ENCODE data around the gene PCDHGB3. TPM values are rescaled to one million over a fixed set of nuclear protein-coding genes. Genes with fewer than 3 reads are reported as not detected.
"Not testable (repeated sequence)": the region's sequence is repeated elsewhere in the genome, so short reads cannot be mapped to it uniquely, and the experiment has no call there.

Gene PCDHGB3
- total RNA-seq, 1 donor from 2014 or later: 8.2 TPM

- not testable (repeated sequence) for FAIRE-seq
These were observed 45.2 kb downstream of the PCDHGB3 start for GRCh38 chr5:141415275-141415618.

GRCh38 chr5:141417494-141418172 lies 47.6 kb downstream of the PCDHGB3 start, which contains the start of gene PCDHGB7:
Gene PCDHGB7 (plus strand): TSS chr5:141417677. CDS start chr5:141417860, 183 bp downstream.
- FAIRE-seq: not testable (repeated sequence)
- peak in 1 of 2 donors; percentile 42 for DNase-seq (ENCODE audit: low spot score in 2 of 2)

More at GRCh38 chr5:141415275-141415618, 45.2 kb downstream of the PCDHGB3 start:
- not testable (repeated sequence) for DNase-seq (ENCODE audit: low spot score in 2 of 2)

GRCh38 chr5:141419074-141419880 lies 49.2 kb downstream of the PCDHGB3 start:
- FAIRE-seq: no peak
- no peak for DNase-seq (ENCODE audit: low spot score in 2 of 2)

- FAIRE-seq: no peak
- no peak for DNase-seq (ENCODE audit: low spot score in 2 of 2)
These were observed 50.9 kb downstream of the PCDHGB3 start, which contains the start of gene PCDHGA11 for GRCh38 chr5:141420855-141421488. Gene PCDHGA11 (plus strand): TSS chr5:141421051. CDS start chr5:141421228, 177 bp downstream.

- no peak for DNase-seq (ENCODE audit: low spot score in 2 of 2)
- FAIRE-seq: no peak
These were observed 51.4 kb downstream of the PCDHGB3 start for GRCh38 chr5:141421489-141421855.

Other genes with a start within 250 kb of the PCDHGB3 start
- gene PCDHB4, start 248.4 kb upstream of the PCDHGB3 start, total RNA-seq: 4.5 TPM
- 7.3 TPM for gene PCDHB5, start 235.0 kb upstream of the PCDHGB3 start, total RNA-seq
- 3.3 TPM for gene PCDHB6, start 220.2 kb upstream of the PCDHGB3 start, total RNA-seq
- gene PCDHB7, start 197.6 kb upstream of the PCDHGB3 start, total RNA-seq: 9.8 TPM
- 7.7 TPM for gene PCDHB8, start 192.5 kb upstream of the PCDHGB3 start, total RNA-seq
- gene PCDHB16, start 187.9 kb upstream of the PCDHGB3 start, total RNA-seq: 5.3 TPM
- gene PCDHB9, start 183.1 kb upstream of the PCDHGB3 start, total RNA-seq: 4.9 TPM
- 13.9 TPM for gene PCDHB10, start 177.9 kb upstream of the PCDHGB3 start, total RNA-seq
- gene PCDHB11, start 170.6 kb upstream of the PCDHGB3 start, total RNA-seq: 13.0 TPM
- gene PCDHB12, start 161.5 kb upstream of the PCDHGB3 start, total RNA-seq: 12.6 TPM
- gene PCDHB13, start 156.3 kb upstream of the PCDHGB3 start, total RNA-seq: 6.1 TPM
- 12.6 TPM for gene PCDHB14, start 146.9 kb upstream of the PCDHGB3 start, total RNA-seq
- gene PCDHB15, start 124.8 kb upstream of the PCDHGB3 start, total RNA-seq: 18.3 TPM
- gene SLC25A2, start 66.2 kb upstream of the PCDHGB3 start, total RNA-seq: not detected
- gene TAF7, start 49.5 kb upstream of the PCDHGB3 start, total RNA-seq: 119 TPM
- 3.3 TPM for gene PCDHGA1, start 39.7 kb upstream of the PCDHGB3 start, total RNA-seq
- 4.5 TPM for gene PCDHGA2, start 31.5 kb upstream of the PCDHGB3 start, total RNA-seq
- gene PCDHGA3, start 26.4 kb upstream of the PCDHGB3 start, total RNA-seq: 4.1 TPM
- gene PCDHGB1, start 20.1 kb upstream of the PCDHGB3 start, total RNA-seq: 6.1 TPM
- gene PCDHGA4, start 15.2 kb upstream of the PCDHGB3 start, total RNA-seq: 5.7 TPM
- 6.1 TPM for gene PCDHGB2, start 10.2 kb upstream of the PCDHGB3 start, total RNA-seq
- 5.7 TPM for gene PCDHGA5, start 6.1 kb upstream of the PCDHGB3 start, total RNA-seq
- 9.0 TPM for gene PCDHGA6, start 3.6 kb downstream of the PCDHGB3 start, total RNA-seq
- gene PCDHGA7, start 12.5 kb downstream of the PCDHGB3 start, total RNA-seq: 4.9 TPM
- gene PCDHGB4, start 17.5 kb downstream of the PCDHGB3 start, total RNA-seq: 8.6 TPM
- 5.7 TPM for gene PCDHGA8, start 22.4 kb downstream of the PCDHGB3 start, total RNA-seq
- gene PCDHGB5, start 27.7 kb downstream of the PCDHGB3 start, total RNA-seq: 13.0 TPM
- 6.9 TPM for gene PCDHGA9, start 32.5 kb downstream of the PCDHGB3 start, total RNA-seq
- gene PCDHGB6, start 37.8 kb downstream of the PCDHGB3 start, total RNA-seq: 9.8 TPM
- 9.8 TPM for gene PCDHGA10, start 42.7 kb downstream of the PCDHGB3 start, total RNA-seq
- gene PCDHGB7, start 47.4 kb downstream of the PCDHGB3 start, total RNA-seq: 10.6 TPM
- gene PCDHGA11, start 50.8 kb downstream of the PCDHGB3 start, total RNA-seq: 10.6 TPM
- gene PCDHGA12, start 60.3 kb downstream of the PCDHGB3 start, total RNA-seq: 3.7 TPM
- 20.8 TPM for gene PCDHGC3, start 105.7 kb downstream of the PCDHGB3 start, total RNA-seq
- gene PCDHGC4, start 114.8 kb downstream of the PCDHGB3 start, total RNA-seq: 65.2 TPM
- 4.9 TPM for gene PCDHGC5, start 118.8 kb downstream of the PCDHGB3 start, total RNA-seq
- 22.4 TPM for gene DIAPH1, start 248.8 kb downstream of the PCDHGB3 start, total RNA-seq